GM20000 (cell line): ENCODE results near the gene NXPE4.
"Not testable (repeated sequence)": the region's sequence is repeated elsewhere in the genome, so short reads cannot be mapped to it uniquely, and the experiment has no call there.

Source experiments
- DNase-seq: peaks from one replicate; pipeline ENCODE4 v3.0.0; 2012; ENCODE audit warnings: low spot score
- CTCF ChIP-seq: IDR thresholded peaks from 2 replicates; pipeline ENCODE4 v1.5.1; 2012; ENCODE audit warnings: mild to moderate bottlenecking, control low read depth; ENCODE audit errors: extremely low read depth, missing control alignments

The NXPE4 gene

GRCh38 chr11:114595571-114595970 lies at the start of gene NXPE4:
TSS of gene NXPE4 (minus strand) at chr11:114595786. CDS start at chr11:114594759, 1,027 bp downstream.
- DNase-seq: no peak
- no peak for TF ChIP-seq CTCF

GRCh38 chr11:114639440-114639839 lies 43.9 kb upstream of the NXPE4 start:
- not testable (repeated sequence) for DNase-seq

GRCh38 chr11:114631445-114631965 lies 35.9 kb upstream of the NXPE4 start:
- DNase-seq: not testable (repeated sequence)

GRCh38 chr11:114625294-114625693 lies 29.7 kb upstream of the NXPE4 start:
- no peak for DNase-seq
- TF ChIP-seq CTCF: no peak

GRCh38 chr11:114624455-114625207 lies 29.0 kb upstream of the NXPE4 start:
- TF ChIP-seq CTCF: no peak
- DNase-seq: no peak

GRCh38 chr11:114623720-114624119 lies 28.1 kb upstream of the NXPE4 start:
- no peak for TF ChIP-seq CTCF

GRCh38 chr11:114622858-114623257 lies 27.3 kb upstream of the NXPE4 start:
- TF ChIP-seq CTCF: no peak
- DNase-seq: no peak

More at GRCh38 chr11:114623720-114624119, 28.1 kb upstream of the NXPE4 start:
- no peak for DNase-seq

- TF ChIP-seq CTCF: no peak
Measured at GRCh38 chr11:114621950-114622809, 26.6 kb upstream of the NXPE4 start.

More at GRCh38 chr11:114621950-114622809, 26.6 kb upstream of the NXPE4 start:
- DNase-seq: no peak
